ENCODE results near the gene ZNF445.

DNA sequence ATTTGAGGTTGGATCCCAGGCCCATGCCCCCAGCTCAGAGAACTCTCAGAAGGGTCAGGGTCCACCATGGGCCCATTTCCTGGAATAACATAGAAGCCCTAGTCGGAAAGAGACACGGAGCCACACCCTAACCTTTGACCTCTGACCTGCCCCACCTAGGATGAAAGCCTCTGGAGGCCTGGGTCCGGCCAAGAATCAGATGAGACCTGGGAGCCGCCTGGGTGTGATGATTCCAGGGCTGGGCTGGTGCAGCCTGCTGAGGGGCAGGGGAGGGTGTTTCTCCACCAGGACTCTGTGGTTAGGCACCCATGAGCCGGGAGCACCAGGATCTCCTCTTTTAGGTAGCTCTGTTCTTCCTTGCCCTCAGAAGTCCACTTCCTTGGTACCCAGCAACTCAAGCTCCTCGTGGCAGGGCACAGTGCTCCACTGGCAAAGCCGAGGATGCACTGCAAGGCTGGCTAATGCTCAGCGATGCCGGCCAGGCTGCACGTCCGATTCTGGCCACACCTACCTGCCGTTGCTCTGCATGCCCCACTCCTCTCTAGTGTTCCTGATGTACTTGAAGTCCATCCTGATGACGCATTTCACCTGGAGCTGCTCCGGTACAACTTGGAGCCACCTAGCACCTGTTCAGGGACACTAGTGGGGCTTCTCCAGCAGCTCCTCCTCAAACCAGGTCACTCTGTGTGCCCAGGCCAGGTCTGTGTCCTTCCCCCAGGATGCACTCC lies 57.4 kb downstream of the ZNF445 start:
- TF ChIP-seq, protein P1, sequence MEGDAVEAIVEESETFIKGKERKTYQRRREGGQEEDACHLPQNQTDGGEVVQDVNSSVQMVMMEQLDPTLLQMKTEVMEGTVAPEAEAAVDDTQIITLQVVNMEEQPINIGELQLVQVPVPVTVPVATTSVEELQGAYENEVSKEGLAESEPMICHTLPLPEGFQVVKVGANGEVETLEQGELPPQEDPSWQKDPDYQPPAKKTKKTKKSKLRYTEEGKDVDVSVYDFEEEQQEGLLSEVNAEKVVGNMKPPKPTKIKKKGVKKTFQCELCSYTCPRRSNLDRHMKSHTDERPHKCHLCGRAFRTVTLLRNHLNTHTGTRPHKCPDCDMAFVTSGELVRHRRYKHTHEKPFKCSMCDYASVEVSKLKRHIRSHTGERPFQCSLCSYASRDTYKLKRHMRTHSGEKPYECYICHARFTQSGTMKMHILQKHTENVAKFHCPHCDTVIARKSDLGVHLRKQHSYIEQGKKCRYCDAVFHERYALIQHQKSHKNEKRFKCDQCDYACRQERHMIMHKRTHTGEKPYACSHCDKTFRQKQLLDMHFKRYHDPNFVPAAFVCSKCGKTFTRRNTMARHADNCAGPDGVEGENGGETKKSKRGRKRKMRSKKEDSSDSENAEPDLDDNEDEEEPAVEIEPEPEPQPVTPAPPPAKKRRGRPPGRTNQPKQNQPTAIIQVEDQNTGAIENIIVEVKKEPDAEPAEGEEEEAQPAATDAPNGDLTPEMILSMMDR (IDR thresholded peaks at IDR 0.05): no peak
- TF ChIP-seq EZH2phosphoT487 (IDR thresholded peaks at IDR 0.05): no peak
- no peak for TF ChIP-seq EZH2 (IDR thresholded peaks at IDR 0.05)

Measured in neural progenitor cell (in vitro differentiated cells).